ENCODE results near the gene KMT2C.

KMT2C gene

DNA sequence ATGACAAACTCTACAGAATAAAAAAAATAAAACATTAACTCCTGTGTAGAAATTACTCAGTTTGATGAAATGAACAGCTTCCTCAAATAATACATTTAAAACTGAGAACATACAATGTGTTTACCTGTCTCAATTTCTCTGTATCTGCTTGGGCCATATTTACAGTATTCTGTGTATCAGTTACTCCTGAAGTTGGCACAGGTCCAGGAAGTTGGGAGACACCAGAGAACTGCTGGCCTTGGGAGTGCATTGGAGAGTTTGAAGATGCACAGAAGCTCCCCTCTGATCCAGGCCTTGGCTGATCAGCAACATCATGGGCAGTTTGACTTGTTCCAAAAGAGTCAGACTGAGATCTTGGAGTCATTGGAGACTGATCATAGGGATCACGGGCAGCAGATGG, 255.2 kb downstream of the KMT2C start:
- Histone ChIP-seq H3K36me3 (ENCODE audit: control insufficient read depth in 2 of 2, insufficient read depth in 1 of 2, low read length in 2 of 2) (peaks cover 14 to 84% of the 10 kb centered on the region in 2 experiments), H3K4me3 (ENCODE audit: low read depth, low read length) (no peak overlapping the region), H3K9me3 (ENCODE audit: control insufficient read depth, insufficient read depth, low read depth, low read length) (no peaks in the 10 kb centered on the region), H3K4me1 (ENCODE audit: control insufficient read depth, insufficient read depth, low read length) (no peaks in the 10 kb centered on the region), H3K27ac (ENCODE audit: extremely low read depth, low read depth, low read length) (no peak overlapping the region)
- TF ChIP-seq AEBP2 (tag by site-specific recombination; IDR thresholded peaks at IDR 0.05; ENCODE audit: borderline replicate concordance) (no peak), MYNN (tag by site-specific recombination; IDR thresholded peaks at IDR 0.05; ENCODE audit: borderline replicate concordance) (no peak), ZBTB48 (tag by site-specific recombination; IDR thresholded peaks at IDR 0.05) (no peak), ZNF350 (tag by site-specific recombination; IDR thresholded peaks at IDR 0.05) (no peak), BCL11A (tag by site-specific recombination; IDR thresholded peaks at IDR 0.05; ENCODE audit: low read depth) (no peak), ATF2 (tag by site-specific recombination; IDR thresholded peaks at IDR 0.05; ENCODE audit: low read depth) (no peak), PRDM1 (tag by site-specific recombination; IDR thresholded peaks at IDR 0.05) (no peak), ZNF280D (tag by site-specific recombination; IDR thresholded peaks at IDR 0.05) (no peak), ZNF121 (tag by site-specific recombination; IDR thresholded peaks at IDR 0.05) (no peak), HIC1 (tag by site-specific recombination; IDR thresholded peaks at IDR 0.05) (no peak), RBAK (tag by site-specific recombination; IDR thresholded peaks at IDR 0.05) (no peak), ZNF621 (tag by site-specific recombination; IDR thresholded peaks at IDR 0.05) (no peak), ZNF274 (IDR thresholded peaks at IDR 0.05; ENCODE audit: low read length) (no peak), ZNF274 (tag by site-specific recombination; IDR thresholded peaks at IDR 0.05; ENCODE audit: borderline replicate concordance) (no peak), ZNF623 (tag by site-specific recombination; IDR thresholded peaks at IDR 0.05) (no peak), ZNF26 (tag by site-specific recombination; IDR thresholded peaks at IDR 0.05) (no peak), ZNF423 (tag by site-specific recombination; IDR thresholded peaks at IDR 0.05) (no peak), ZSCAN16 (tag by site-specific recombination; IDR thresholded peaks at IDR 0.05) (no peak)
- TF ChIP-seq, protein P1, sequence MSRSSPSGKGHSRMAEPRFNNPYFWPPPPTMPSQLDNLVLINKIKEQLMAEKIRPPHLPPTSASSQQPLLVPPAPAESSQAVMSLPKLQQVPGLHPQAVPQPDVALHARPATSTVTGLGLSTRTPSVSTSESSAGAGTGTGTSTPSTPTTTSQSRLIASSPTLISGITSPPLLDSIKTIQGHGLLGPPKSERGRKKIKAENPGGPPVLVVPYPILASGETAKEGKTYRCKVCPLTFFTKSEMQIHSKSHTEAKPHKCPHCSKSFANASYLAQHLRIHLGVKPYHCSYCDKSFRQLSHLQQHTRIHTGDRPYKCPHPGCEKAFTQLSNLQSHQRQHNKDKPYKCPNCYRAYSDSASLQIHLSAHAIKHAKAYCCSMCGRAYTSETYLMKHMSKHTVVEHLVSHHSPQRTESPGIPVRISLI (tag by site-specific recombination; IDR thresholded peaks at IDR 0.05), result no peak
- TF ChIP-seq, protein P2, sequence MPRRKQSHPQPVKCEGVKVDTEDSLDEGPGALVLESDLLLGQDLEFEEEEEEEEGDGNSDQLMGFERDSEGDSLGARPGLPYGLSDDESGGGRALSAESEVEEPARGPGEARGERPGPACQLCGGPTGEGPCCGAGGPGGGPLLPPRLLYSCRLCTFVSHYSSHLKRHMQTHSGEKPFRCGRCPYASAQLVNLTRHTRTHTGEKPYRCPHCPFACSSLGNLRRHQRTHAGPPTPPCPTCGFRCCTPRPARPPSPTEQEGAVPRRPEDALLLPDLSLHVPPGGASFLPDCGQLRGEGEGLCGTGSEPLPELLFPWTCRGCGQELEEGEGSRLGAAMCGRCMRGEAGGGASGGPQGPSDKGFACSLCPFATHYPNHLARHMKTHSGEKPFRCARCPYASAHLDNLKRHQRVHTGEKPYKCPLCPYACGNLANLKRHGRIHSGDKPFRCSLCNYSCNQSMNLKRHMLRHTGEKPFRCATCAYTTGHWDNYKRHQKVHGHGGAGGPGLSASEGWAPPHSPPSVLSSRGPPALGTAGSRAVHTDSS (tag by site-specific recombination; IDR thresholded peaks at IDR 0.05), result no peak
- TF ChIP-seq, protein P3, sequence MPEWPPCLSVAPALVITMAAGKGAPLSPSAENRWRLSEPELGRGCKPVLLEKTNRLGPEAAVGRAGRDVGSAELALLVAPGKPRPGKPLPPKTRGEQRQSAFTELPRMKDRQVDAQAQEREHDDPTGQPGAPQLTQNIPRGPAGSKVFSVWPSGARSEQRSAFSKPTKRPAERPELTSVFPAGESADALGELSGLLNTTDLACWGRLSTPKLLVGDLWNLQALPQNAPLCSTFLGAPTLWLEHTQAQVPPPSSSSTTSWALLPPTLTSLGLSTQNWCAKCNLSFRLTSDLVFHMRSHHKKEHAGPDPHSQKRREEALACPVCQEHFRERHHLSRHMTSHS (tag by site-specific recombination; IDR thresholded peaks at IDR 0.05), result no peak
- CTCF ChIA-PET, result interaction anchor here (0.7 to 1.4 kb wide), 2 partner anchors 27 to 39 kb away, joined by 3 to 5 read pairs; no protein-coding TSS in a partner anchor
- POLR2A ChIA-PET, result no interaction called here
